Esophagus squamous epithelium (tissue), 4 donors: ENCODE measurements around the gene PRKCZ.

ENCODE experiments used
- CTCF ChIP-seq, 6 experiments: fragments of 450-650 bp in 4 of 6; fragments of 200-600 bp in 2 of 6; sonication (generic) in 2 of 6; IDR thresholded peaks; one replicate each; pipeline ENCODE4 v1.5.1; 2016 to 2019; ENCODE audit warnings: antibody characterized with exemption in 6 of 6, mild to moderate bottlenecking in 4 of 6, moderate library complexity in 4 of 6
- POLR2A ChIP-seq, 4 donors: fragments of 450-650 bp; IDR thresholded peaks; one replicate each; pipeline ENCODE4 v1.6.1; 2017; ENCODE audit warnings: antibody characterized with exemption in 4 of 4, mild to moderate bottlenecking in 4 of 4, moderate library complexity in 3 of 4

DNA sequence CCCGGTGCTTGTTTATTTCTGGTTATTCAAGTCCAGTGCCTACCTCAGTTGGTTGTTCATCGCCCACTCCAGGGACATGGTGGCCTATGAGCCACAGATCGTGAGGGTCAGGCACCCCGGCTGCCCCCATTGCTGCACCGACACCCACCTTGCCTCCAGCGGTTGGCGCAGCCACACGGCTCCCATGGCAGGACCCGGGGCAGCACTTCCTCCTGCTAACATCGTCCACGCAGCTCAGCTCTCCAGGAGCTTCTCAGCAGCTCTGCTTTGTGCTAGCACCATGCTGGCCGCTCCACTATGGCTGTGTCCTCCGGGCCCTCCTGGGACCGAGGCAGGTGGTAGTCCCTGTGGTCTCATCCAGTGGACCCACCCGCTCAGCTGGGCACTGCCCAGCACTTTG, 13.9 kb upstream of the PRKCZ start:
- no peak for TF ChIP-seq CTCF (IDR thresholded peaks at IDR 0.05)
- no peak for TF ChIP-seq POLR2A (IDR thresholded peaks at IDR 0.05)
